Prostate gland (tissue), 2 donors: Measurements from ENCODE around the gene INTS15.

Experiments used
- POLR2A ChIP-seq: fragments of 450-650 bp; IDR thresholded peaks from one replicate; pipeline ENCODE4 v1.6.1; 2016; ENCODE audit warnings: antibody characterized with exemption, mild to moderate bottlenecking
- POLR2AphosphoS5 ChIP-seq: sonication (generic); formaldehyde crosslinking; IDR thresholded peaks from one replicate; pipeline ENCODE4 v1.6.1; 2017; ENCODE audit warnings: antibody characterized with exemption
- TF ChIP-seq, protein P1 (sequence below), 4 experiments: fragments of 200-600 bp in 2 of 4; fragments of 450-650 bp in 2 of 4; sonication (generic) in 2 of 4; IDR thresholded peaks; 1 replicate in 3 of 4; 2 replicates in 1 of 4; pipeline ENCODE4 v1.5.1; 2016 to 2019; ENCODE audit warnings: antibody characterized with exemption in 4 of 4, mild to moderate bottlenecking in 2 of 4, moderate library complexity in 2 of 4

DNA sequence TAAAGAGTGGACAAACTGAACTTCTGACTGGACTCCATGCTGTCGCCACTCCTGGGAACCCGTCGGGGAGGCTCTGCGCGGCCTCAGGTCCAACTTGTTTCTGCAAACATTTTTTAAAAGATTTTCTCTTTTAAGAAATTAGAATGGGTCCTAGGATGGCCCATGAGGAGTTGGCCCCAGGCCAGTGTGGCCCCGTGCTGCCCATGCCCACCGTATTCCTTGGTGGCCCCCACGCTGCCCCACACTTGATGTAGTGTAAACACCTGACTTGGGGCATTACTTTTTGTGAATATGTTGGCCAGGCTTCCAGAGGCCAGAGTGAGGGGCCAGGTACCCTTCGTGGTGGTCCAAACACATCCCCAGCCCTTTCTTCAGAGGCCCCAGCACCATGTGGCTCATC is 66.6 kb downstream of the INTS15 start:
- TF ChIP-seq POLR2A: no peak
- TF ChIP-seq, protein P1, sequence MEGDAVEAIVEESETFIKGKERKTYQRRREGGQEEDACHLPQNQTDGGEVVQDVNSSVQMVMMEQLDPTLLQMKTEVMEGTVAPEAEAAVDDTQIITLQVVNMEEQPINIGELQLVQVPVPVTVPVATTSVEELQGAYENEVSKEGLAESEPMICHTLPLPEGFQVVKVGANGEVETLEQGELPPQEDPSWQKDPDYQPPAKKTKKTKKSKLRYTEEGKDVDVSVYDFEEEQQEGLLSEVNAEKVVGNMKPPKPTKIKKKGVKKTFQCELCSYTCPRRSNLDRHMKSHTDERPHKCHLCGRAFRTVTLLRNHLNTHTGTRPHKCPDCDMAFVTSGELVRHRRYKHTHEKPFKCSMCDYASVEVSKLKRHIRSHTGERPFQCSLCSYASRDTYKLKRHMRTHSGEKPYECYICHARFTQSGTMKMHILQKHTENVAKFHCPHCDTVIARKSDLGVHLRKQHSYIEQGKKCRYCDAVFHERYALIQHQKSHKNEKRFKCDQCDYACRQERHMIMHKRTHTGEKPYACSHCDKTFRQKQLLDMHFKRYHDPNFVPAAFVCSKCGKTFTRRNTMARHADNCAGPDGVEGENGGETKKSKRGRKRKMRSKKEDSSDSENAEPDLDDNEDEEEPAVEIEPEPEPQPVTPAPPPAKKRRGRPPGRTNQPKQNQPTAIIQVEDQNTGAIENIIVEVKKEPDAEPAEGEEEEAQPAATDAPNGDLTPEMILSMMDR (IDR thresholded peaks at IDR 0.05): no peak
- no peak for TF ChIP-seq POLR2AphosphoS5
